Immature natural killer cell (primary cell): Measurements from ENCODE around the gene NCOA3. TPM values are rescaled to one million over a fixed set of nuclear protein-coding genes. Genes with fewer than 3 reads are reported as not detected.
A peak's percentile ranks its signal among the peaks of the same experiment; 100 is the strongest.
"Not testable (repeated sequence)": the region's sequence is repeated elsewhere in the genome, so short reads cannot be mapped to it uniquely, and the experiment has no call there.

Experiments used
- DNase-seq, 3 donors: peaks; one replicate each; pipeline ENCODE4 v3.0.0; 2022; ENCODE audit warnings: mixed read lengths in 1 of 3
- H3K27ac Mint-ChIP-seq, 6 donors: one replicate each; pipeline ENCODE4 v1.8.0; 2020; ENCODE audit warnings: mixed read lengths in 6 of 6, mild to moderate bottlenecking in 5 of 6, inconsistent platforms in 4 of 6, moderate library complexity in 3 of 6
- H3K27me3 Mint-ChIP-seq, 3 donors: one replicate each; pipeline ENCODE4 v1.8.0; 2020 to 2021; ENCODE audit warnings: low read depth in 3 of 3, mild to moderate bottlenecking in 3 of 3, mixed read lengths in 3 of 3, moderate library complexity in 3 of 3, inconsistent platforms in 1 of 3
- H3K36me3 Mint-ChIP-seq, 3 donors: one replicate each; pipeline ENCODE4 v1.8.0; 2020; ENCODE audit warnings: mixed read lengths in 3 of 3, inconsistent platforms in 2 of 3, mild to moderate bottlenecking in 2 of 3
- H3K4me1 Mint-ChIP-seq, 2 donors: one replicate each; pipeline ENCODE4 v1.8.0; 2020; ENCODE audit warnings: inconsistent platforms in 2 of 2, mild to moderate bottlenecking in 2 of 2, mixed read lengths in 2 of 2, moderate library complexity in 1 of 2
- H3K4me3 Mint-ChIP-seq, 5 donors: one replicate each; pipeline ENCODE4 v1.8.0; 2020; ENCODE audit warnings: mild to moderate bottlenecking in 5 of 5, mixed read lengths in 5 of 5, inconsistent platforms in 3 of 5, moderate library complexity in 3 of 5
- H3K9me3 Mint-ChIP-seq, 6 donors: one replicate each; pipeline ENCODE4 v1.8.0; 2020; ENCODE audit warnings: mild to moderate bottlenecking in 6 of 6, mixed read lengths in 6 of 6, inconsistent platforms in 4 of 6, moderate library complexity in 3 of 6
- polyA plus RNA-seq, 3 donors: library from polyadenylated mRNA; unstranded; fragments of 300-500 nt; fragmentation: Illumina TruSeq; gene quantifications; one replicate each; pipeline ENCODE4 v1.2.3, GENCODE V29; 2021

NCOA3 gene
- polyA plus RNA-seq, 3 donors from 2014 or later, result 2.9 to 19.1 (median 5.7) TPM

- H3K4me3 Mint-ChIP-seq, H3K36me3 Mint-ChIP-seq, H3K27ac Mint-ChIP-seq, H3K9me3 Mint-ChIP-seq, H3K27me3 Mint-ChIP-seq, DNase-seq, H3K4me1 Mint-ChIP-seq: not testable (repeated sequence)
Observed at GRCh38 chr20:47461906-47462305, 39.8 kb upstream of the NCOA3 start.

DNA sequence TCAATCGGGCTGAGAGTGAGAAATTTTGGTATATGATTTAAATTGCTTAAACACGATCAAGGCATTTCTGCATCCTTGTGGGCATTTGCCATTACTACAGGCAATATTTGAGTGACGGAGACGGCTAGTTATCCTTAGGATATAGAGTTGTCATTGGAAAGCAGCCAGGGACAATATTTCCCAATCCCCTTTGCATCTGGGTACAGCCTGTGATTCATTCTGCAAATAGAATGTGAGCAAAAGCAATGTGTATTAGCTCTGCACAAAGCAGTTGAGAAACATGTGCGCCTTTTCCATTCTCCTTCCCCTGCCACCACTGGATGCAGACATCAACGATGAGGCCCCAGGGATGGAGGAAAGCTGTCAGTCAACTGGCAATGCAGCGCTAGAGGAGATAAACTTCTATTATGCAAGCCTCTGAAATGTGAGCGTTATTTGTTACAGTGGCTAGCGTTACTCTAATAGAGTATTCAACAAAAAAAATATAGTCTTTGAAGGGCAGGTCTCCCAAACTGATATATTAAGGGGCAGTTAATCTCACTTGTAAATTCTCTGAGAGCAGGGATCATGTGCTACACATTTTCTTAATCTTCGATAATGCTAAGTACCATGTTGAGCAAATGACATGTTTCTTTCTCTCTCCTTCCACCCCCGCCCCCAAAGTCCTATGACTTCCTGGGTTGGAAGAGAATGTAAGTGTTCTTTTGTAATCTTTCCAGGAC, 37.1 kb upstream of the NCOA3 start:
- DNase-seq, result no peak
- Mint-ChIP-seq H3K4me3 (no peak overlapping the region), H3K36me3 (no peaks in the 10 kb centered on the region), H3K27me3 (peaks cover 0 to 2% (median 1%) of the 10 kb centered on the region in 3 donors), H3K4me1 (no peaks in the 10 kb centered on the region), H3K9me3 (no peaks in the 10 kb centered on the region), H3K27ac (no peak overlapping the region)

DNA sequence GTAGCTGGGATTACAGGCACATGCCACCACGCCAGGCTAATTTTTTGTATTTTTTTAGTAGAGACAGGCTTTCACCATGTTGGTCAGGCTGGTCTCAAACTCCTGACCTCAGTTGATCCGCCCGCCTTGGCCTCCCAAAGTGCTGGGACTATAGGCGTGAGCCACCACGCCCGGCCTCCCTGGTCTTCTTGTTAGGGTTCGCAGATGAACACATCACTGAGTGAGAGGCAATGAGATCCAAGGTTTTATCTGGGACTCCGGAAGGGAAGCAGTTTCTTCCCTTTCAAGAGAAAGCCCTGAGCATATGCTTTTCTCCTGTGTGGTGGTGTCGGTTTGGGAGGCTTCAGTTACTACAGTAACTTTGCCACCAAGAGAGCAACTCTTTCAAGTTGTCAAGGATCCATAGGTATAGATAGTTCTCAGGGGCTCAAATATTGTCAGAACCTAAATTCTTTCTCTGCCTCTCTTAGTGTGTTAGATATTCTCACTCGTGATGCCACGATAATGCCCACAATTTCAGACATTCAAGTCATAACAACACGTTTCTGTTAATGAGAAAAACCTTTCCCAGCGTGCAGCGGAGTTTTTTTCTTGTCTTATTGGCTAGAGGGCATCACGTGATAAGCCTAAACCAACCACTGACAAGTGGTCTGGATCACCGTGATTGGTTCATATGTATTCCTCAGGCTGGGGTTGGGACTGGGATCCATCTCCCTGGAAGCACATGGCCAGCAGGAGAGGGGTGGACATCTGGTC, 36.2 kb upstream of the NCOA3 start:
- DNase-seq, result no peak
- Mint-ChIP-seq H3K27ac (no peak overlapping the region), H3K9me3 (no peaks in the 10 kb centered on the region), H3K4me3 (no peak overlapping the region), H3K4me1 (no peaks in the 10 kb centered on the region), H3K27me3 (peaks cover 0 to 2% (median 1%) of the 10 kb centered on the region in 3 donors), H3K36me3 (no peaks in the 10 kb centered on the region)

- no peak overlapping the region for H3K4me3 Mint-ChIP-seq
- H3K27ac Mint-ChIP-seq, result no peak overlapping the region
- no peaks in the 10 kb centered on the region for H3K4me1 Mint-ChIP-seq
- H3K36me3 Mint-ChIP-seq, result no peaks in the 10 kb centered on the region
- no peak for DNase-seq
- peaks cover 0 to 2% (median 1%) of the 10 kb centered on the region in 3 donors for H3K27me3 Mint-ChIP-seq
- no peaks in the 10 kb centered on the region for H3K9me3 Mint-ChIP-seq
Observed at GRCh38 chr20:47466213-47466612, 35.5 kb upstream of the NCOA3 start.

- Mint-ChIP-seq H3K4me3 (no peak overlapping the region), H3K9me3 (no peaks in the 10 kb centered on the region), H3K27me3 (peaks cover 0 to 4% (median 1%) of the 10 kb centered on the region in 3 donors), H3K27ac (no peak overlapping the region), H3K36me3 (no peaks in the 10 kb centered on the region), H3K4me1 (no peaks in the 10 kb centered on the region)
- DNase-seq, result no peak
Observed at GRCh38 chr20:47466704-47467459, 34.8 kb upstream of the NCOA3 start.

GRCh38 chr20:47468290-47469050, 33.2 kb upstream of the NCOA3 start:
- Mint-ChIP-seq H3K27ac (no peak overlapping the region), H3K27me3 (peaks cover 0 to 4% (median 0%) of the 10 kb centered on the region in 3 donors), H3K4me3 (no peak overlapping the region), H3K4me1 (peaks cover 0 to 4% of the 10 kb centered on the region in 2 donors), H3K9me3 (no peaks in the 10 kb centered on the region), H3K36me3 (no peaks in the 10 kb centered on the region)
- no peak for DNase-seq

GRCh38 chr20:47475419-47476044, 26.2 kb upstream of the NCOA3 start:
- no peak overlapping the region for H3K27ac Mint-ChIP-seq
- peaks cover 0 to 4% of the 10 kb centered on the region in 2 donors for H3K4me1 Mint-ChIP-seq
- peaks cover 0 to 4% (median 0%) of the 10 kb centered on the region in 3 donors for H3K27me3 Mint-ChIP-seq
- H3K4me3 Mint-ChIP-seq, result no peak overlapping the region
- H3K9me3 Mint-ChIP-seq, result no peaks in the 10 kb centered on the region
- no peaks in the 10 kb centered on the region for H3K36me3 Mint-ChIP-seq
- no peak for DNase-seq

GRCh38 chr20:47476452-47476851, 25.2 kb upstream of the NCOA3 start:
- Mint-ChIP-seq H3K36me3 (no peaks in the 10 kb centered on the region), H3K4me3 (no peak overlapping the region), H3K4me1 (peaks cover 0 to 4% of the 10 kb centered on the region in 2 donors), H3K27ac (peak overlapping the region in 1 of 6 donors; percentile 29), H3K9me3 (no peaks in the 10 kb centered on the region), H3K27me3 (peaks cover 0 to 4% (median 0%) of the 10 kb centered on the region in 3 donors)
- DNase-seq, result no peak

DNA sequence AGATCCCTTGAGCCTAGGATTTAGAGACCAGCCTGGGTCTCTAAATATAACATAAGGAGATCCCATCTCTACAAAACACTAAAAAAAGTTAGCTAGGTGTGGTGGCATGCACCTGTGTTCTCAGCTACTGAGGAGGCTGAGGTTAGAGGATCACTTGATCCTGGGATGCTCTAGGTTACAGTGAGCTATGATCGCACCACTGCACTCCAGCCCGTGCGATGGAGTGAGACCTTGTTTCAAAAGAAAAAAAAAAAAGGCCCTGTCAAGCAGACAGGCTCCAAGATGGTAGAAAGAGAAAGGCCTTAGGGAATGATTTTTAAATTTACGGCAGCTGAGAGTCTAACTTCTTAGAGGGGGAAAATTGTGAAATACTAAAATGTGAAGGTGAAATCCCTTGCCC, 22.6 kb upstream of the NCOA3 start:
- H3K4me1 Mint-ChIP-seq, result no peaks in the 10 kb centered on the region
- no peak overlapping the region for H3K4me3 Mint-ChIP-seq
- peak overlapping the region in 1 of 6 donors; percentile 4 for H3K27ac Mint-ChIP-seq
- H3K9me3 Mint-ChIP-seq, result no peaks in the 10 kb centered on the region
- H3K27me3 Mint-ChIP-seq, result peaks cover 0 to 2% (median 0%) of the 10 kb centered on the region in 3 donors
- no peaks in the 10 kb centered on the region for H3K36me3 Mint-ChIP-seq
- no peak for DNase-seq

GRCh38 chr20:47479506-47479905, 22.2 kb upstream of the NCOA3 start:
- H3K36me3 Mint-ChIP-seq, result no peaks in the 10 kb centered on the region
- peak overlapping the region in 1 of 6 donors; percentile 43 for H3K27ac Mint-ChIP-seq
- H3K4me3 Mint-ChIP-seq, result no peak overlapping the region
- DNase-seq, result no peak
- H3K9me3 Mint-ChIP-seq, result no peaks in the 10 kb centered on the region
- peaks cover 0 to 2% (median 0%) of the 10 kb centered on the region in 3 donors for H3K27me3 Mint-ChIP-seq
- H3K4me1 Mint-ChIP-seq, result no peaks in the 10 kb centered on the region

- Mint-ChIP-seq H3K27me3 (peaks cover 0 to 2% (median 0%) of the 10 kb centered on the region in 3 donors), H3K4me1 (no peaks in the 10 kb centered on the region), H3K36me3 (no peaks in the 10 kb centered on the region), H3K27ac (no peak overlapping the region), H3K4me3 (no peak overlapping the region), H3K9me3 (no peaks in the 10 kb centered on the region)
- DNase-seq, result no peak
Observed at GRCh38 chr20:47480239-47480638, 21.4 kb upstream of the NCOA3 start.

- H3K9me3 Mint-ChIP-seq, result no peaks in the 10 kb centered on the region
- H3K36me3 Mint-ChIP-seq, result no peaks in the 10 kb centered on the region
- no peak overlapping the region for H3K4me3 Mint-ChIP-seq
- no peaks in the 10 kb centered on the region for H3K4me1 Mint-ChIP-seq
- H3K27me3 Mint-ChIP-seq, result peaks cover 0 to 2% (median 0%) of the 10 kb centered on the region in 3 donors
- DNase-seq, result no peak
- H3K27ac Mint-ChIP-seq, result no peak overlapping the region
Observed at GRCh38 chr20:47480705-47481104, 21.0 kb upstream of the NCOA3 start.
